ENCODE measurements around the gene ORC6. TPM values are rescaled to one million over a fixed set of nuclear protein-coding genes. Genes with fewer than 3 reads are reported as not detected.

Gene ORC6
- total RNA-seq, 1 experiment from 2014 or later, result 27.4 TPM

- TF ChIP-seq EZH2 (IDR thresholded peaks at IDR 0.05; ENCODE audit: low read depth) (no peak), CTCF (conservative IDR thresholded peaks at IDR 0.05) (no peak)
- peaks cover 11% of the 10 kb centered on the region for H3K4me1 ChIP-seq (replicated peaks; ENCODE audit: insufficient read depth)
- H3K4me2 ChIP-seq, result no peak overlapping the region
- H3F3A ChIP-seq (ENCODE audit: insufficient read depth, low read depth), result peaks cover 18% of the 10 kb centered on the region; the same call in 1 of the 2 replicates
- H3K27ac ChIP-seq, result no peak overlapping the region
- no peak for DNase-seq
- peaks cover 33% of the 10 kb centered on the region for H3K79me2 ChIP-seq (ENCODE audit: low read depth)
- no peak overlapping the region for H3K4me3 ChIP-seq
- ChIA-PET POLR2A (ENCODE audit: unreplicated experiment) (no interaction called here), CTCF (no interaction called here)
- H3K9me2 ChIP-seq (ENCODE audit: insufficient read depth), result no peaks in the 10 kb centered on the region
- no TSS peak for BruUV-seq (replicated peaks)
- H2AFZ ChIP-seq, result no peak overlapping the region
- peaks cover 25% of the 10 kb centered on the region for H3K36me3 ChIP-seq (ENCODE audit: low read depth)
- H3K9me3 ChIP-seq (ENCODE audit: insufficient read depth, low read depth), result no peaks in the 10 kb centered on the region
- intact Hi-C loops (cut with micrococcal nuclease; ENCODE audit: unreplicated experiment), result no loop called here
- H3K27me3 ChIP-seq (ENCODE audit: insufficient read depth, low read depth), result no peaks in the 10 kb centered on the region
- H4K20me1 ChIP-seq (ENCODE audit: insufficient read depth), result no peaks in the 10 kb centered on the region
Observed at GRCh38 chr16:46693598-46693997, 4.1 kb downstream of the ORC6 start.

GRCh38 chr16:46695937-46696336, 6.5 kb downstream of the ORC6 start:
- BruUV-seq (replicated peaks), result no TSS peak
- H3K36me3 ChIP-seq (ENCODE audit: low read depth), result peaks cover 29% of the 10 kb centered on the region
- CTCF ChIA-PET, result no interaction called here
- TF ChIP-seq CTCF (conservative IDR thresholded peaks at IDR 0.05) (no peak), EZH2 (IDR thresholded peaks at IDR 0.05; ENCODE audit: low read depth) (no peak)
- H3K4me2 ChIP-seq, result no peak overlapping the region
- H3F3A ChIP-seq (ENCODE audit: insufficient read depth, low read depth), result peaks cover 4% of the 10 kb centered on the region; the same call in 1 of the 2 replicates
- no peak overlapping the region for H3K27ac ChIP-seq
- no peak overlapping the region for H3K4me3 ChIP-seq
- H3K4me1 ChIP-seq (replicated peaks; ENCODE audit: insufficient read depth), result peaks cover 8% of the 10 kb centered on the region
- no peak for DNase-seq
- POLR2A ChIA-PET (ENCODE audit: unreplicated experiment), result interaction anchor here (0.7 kb wide), 1 partner anchor 158 kb away, joined by 4 read pairs; no protein-coding TSS in a partner anchor
- peaks cover 22% of the 10 kb centered on the region for H3K79me2 ChIP-seq (ENCODE audit: low read depth)
- no peaks in the 10 kb centered on the region for H3K27me3 ChIP-seq (ENCODE audit: insufficient read depth, low read depth)
- H2AFZ ChIP-seq, result no peak overlapping the region
- H3K9me3 ChIP-seq (ENCODE audit: insufficient read depth, low read depth), result no peaks in the 10 kb centered on the region
- intact Hi-C loops (cut with micrococcal nuclease; ENCODE audit: unreplicated experiment), result no loop called here
- H4K20me1 ChIP-seq (ENCODE audit: insufficient read depth), result no peaks in the 10 kb centered on the region
- no peaks in the 10 kb centered on the region for H3K9me2 ChIP-seq (ENCODE audit: insufficient read depth)

- Histone ChIP-seq H3K36me3 (ENCODE audit: low read depth) (peaks cover 29% of the 10 kb centered on the region), H3K9me3 (ENCODE audit: insufficient read depth, low read depth) (no peaks in the 10 kb centered on the region), H4K20me1 (ENCODE audit: insufficient read depth) (no peaks in the 10 kb centered on the region), H3K4me2 (no peak overlapping the region), H3K9me2 (ENCODE audit: insufficient read depth) (no peaks in the 10 kb centered on the region), H3K27ac (no peak overlapping the region), H3K4me1 (replicated peaks; ENCODE audit: insufficient read depth) (no peaks in the 10 kb centered on the region), H3K4me3 (no peak overlapping the region), H3K79me2 (ENCODE audit: low read depth) (peaks cover 12% of the 10 kb centered on the region), H3F3A (ENCODE audit: insufficient read depth, low read depth) (peaks cover 4% of the 10 kb centered on the region; the same call in 1 of the 2 replicates), H3K27me3 (ENCODE audit: insufficient read depth, low read depth) (no peaks in the 10 kb centered on the region), H2AFZ (no peak overlapping the region)
- BruUV-seq (replicated peaks), result no TSS peak
- no peak for DNase-seq
- ChIA-PET CTCF (no interaction called here), POLR2A (ENCODE audit: unreplicated experiment) (no interaction called here)
- intact Hi-C loops (cut with micrococcal nuclease; ENCODE audit: unreplicated experiment), result no loop called here
- no peak for TF ChIP-seq CTCF (conservative IDR thresholded peaks at IDR 0.05)
- TF ChIP-seq EZH2 (IDR thresholded peaks at IDR 0.05; ENCODE audit: low read depth), result no peak
Observed at GRCh38 chr16:46696957-46697356, 7.5 kb downstream of the ORC6 start.
